Measurements from ENCODE around the gene TSPAN4.

DNA sequence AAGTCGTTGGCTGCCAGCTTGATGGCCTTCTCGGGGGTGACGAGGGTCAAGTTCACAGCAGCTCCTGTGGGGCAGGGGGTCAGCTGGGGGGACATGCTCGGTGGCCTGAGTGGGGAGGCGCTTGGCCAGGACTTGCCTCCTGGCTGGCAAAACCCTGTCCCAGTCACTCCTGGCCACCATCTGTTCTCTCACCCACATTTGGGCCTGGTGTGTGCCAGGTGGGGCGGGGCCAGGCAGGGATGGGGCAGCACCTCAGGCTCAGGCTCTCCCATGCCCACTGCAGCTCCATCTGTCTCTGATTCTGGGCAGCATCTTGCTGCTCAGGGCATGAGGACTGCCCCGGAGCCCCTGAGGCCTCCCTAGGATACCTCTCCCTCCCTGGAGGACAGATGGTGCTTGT is 49.1 kb upstream of the TSPAN4 start:
- TF ChIP-seq, protein P1, sequence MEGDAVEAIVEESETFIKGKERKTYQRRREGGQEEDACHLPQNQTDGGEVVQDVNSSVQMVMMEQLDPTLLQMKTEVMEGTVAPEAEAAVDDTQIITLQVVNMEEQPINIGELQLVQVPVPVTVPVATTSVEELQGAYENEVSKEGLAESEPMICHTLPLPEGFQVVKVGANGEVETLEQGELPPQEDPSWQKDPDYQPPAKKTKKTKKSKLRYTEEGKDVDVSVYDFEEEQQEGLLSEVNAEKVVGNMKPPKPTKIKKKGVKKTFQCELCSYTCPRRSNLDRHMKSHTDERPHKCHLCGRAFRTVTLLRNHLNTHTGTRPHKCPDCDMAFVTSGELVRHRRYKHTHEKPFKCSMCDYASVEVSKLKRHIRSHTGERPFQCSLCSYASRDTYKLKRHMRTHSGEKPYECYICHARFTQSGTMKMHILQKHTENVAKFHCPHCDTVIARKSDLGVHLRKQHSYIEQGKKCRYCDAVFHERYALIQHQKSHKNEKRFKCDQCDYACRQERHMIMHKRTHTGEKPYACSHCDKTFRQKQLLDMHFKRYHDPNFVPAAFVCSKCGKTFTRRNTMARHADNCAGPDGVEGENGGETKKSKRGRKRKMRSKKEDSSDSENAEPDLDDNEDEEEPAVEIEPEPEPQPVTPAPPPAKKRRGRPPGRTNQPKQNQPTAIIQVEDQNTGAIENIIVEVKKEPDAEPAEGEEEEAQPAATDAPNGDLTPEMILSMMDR (IDR thresholded peaks at IDR 0.05), result no peak
- TF ChIP-seq POLR2AphosphoS5 (IDR thresholded peaks at IDR 0.05), result no peak
- no peak for TF ChIP-seq POLR2A (IDR thresholded peaks at IDR 0.05; ENCODE audit: low read depth)

Data from esophagus muscularis mucosa (tissue), 3 donors.